A549 (cell line): ENCODE measurements around the gene CUL9. TPM values are rescaled to one million over a fixed set of nuclear protein-coding genes. Genes with fewer than 3 reads are reported as not detected.

Source experiments
- ATAC-seq, 2 experiments: fragments of 200-7000 bp in 1 of 2; fragments of >200 bp in 1 of 2; cut with Nextera tagmentation in 1 of 2; cut with Tn5 transposase in 1 of 2; 3 replicates each; pipeline versions ENCODE4 v1.8.0 to v1.9.1; 2018 to 2020; ENCODE audit warnings: mild to moderate bottlenecking in 1 of 2, moderate library complexity in 1 of 2
- CTCF ChIA-PET: fragments of 300-600 bp; sonication (Branson Sonifier 250); formaldehyde crosslinking; extraction: SDS; loops from one replicate; lab custom pipeline; 2021; ENCODE audit warnings: antibody characterized with exemption, inconsistent platforms; lab: Yijun Ruan, JAX
- POLR2A ChIA-PET: fragments of 350-600 bp; formaldehyde crosslinking; extraction: SDS; loops from one replicate; lab custom pipeline; 2021; ENCODE audit warnings: antibody characterized with exemption, inconsistent platforms; lab: Yijun Ruan, JAX
- DNase-seq, 2 experiments: peaks; one replicate each; pipeline versions ENCODE4 v3.0.0 to v3.0.0-alpha.2; 2011 to 2016; ENCODE audit warnings: low read depth in 1 of 2, low spot score in 1 of 2
- FAIRE-seq: peaks from 2 replicates; lab custom pipeline; 2011; peaks lifted over from hg19 to GRCh38; lab: Jason Lieb, UNC
- H3K27ac ChIP-seq, 2 experiments: fragments of >200 bp; sonication (Bioruptor Twin); formaldehyde crosslinking; 3 replicates each; pipeline ENCODE4 v1.5.1; 2016 to 2017
- H3K4me1 ChIP-seq: fragments of >200 bp; sonication (Bioruptor Twin); formaldehyde crosslinking; 3 replicates; pipeline ENCODE4 v1.6.1; 2016
- H3K4me2 ChIP-seq: fragments of >200 bp; sonication (Bioruptor Twin); formaldehyde crosslinking; 3 replicates; pipeline ENCODE4 v1.6.1; 2016
- H3K4me3 ChIP-seq: fragments of >200 bp; sonication (Bioruptor Twin); formaldehyde crosslinking; 3 replicates; pipeline ENCODE4 v1.5.1; 2016
- H3K9me3 ChIP-seq: fragments of >200 bp; sonication (Bioruptor Twin); formaldehyde crosslinking; 3 replicates; pipeline ENCODE4 v1.6.1; 2016
- CHD2 ChIP-seq: fragments of 150-350 bp; IDR thresholded peaks from 2 replicates; pipeline ENCODE4 v1.6.1; 2014; ENCODE audit warnings: low read length; ENCODE audit not compliant: partially characterized antibody
- CHD4 ChIP-seq: fragments of 200-600 bp; sonication (generic); IDR thresholded peaks from 2 replicates; pipeline ENCODE4 v1.6.1; 2016; ENCODE audit warnings: antibody characterized with exemption, mild to moderate bottlenecking, borderline replicate concordance
- EHMT2 ChIP-seq: fragments of 200-600 bp; sonication (generic); IDR thresholded peaks from 2 replicates; pipeline ENCODE4 v1.6.1; 2016; ENCODE audit warnings: antibody characterized with exemption, low read depth, mild to moderate bottlenecking, moderate library complexity
- ELK1 ChIP-seq: fragments of 150-350 bp; IDR thresholded peaks from 2 replicates; pipeline ENCODE4 v1.6.1; 2014; ENCODE audit warnings: low read depth, mild to moderate bottlenecking, low read length
- FOSB ChIP-seq: fragments of 250-450 bp; sonication (Bioruptor Pico); IDR thresholded peaks from 2 replicates; pipeline ENCODE4 v1.5.0; 2020; ENCODE audit warnings: mild to moderate bottlenecking, moderate library complexity
- FOSL2 ChIP-seq, 2 experiments: fragments of 450-650 bp in 1 of 2; fragments of >200 bp in 1 of 2; sonication (Bioruptor Twin) in 1 of 2; formaldehyde crosslinking; IDR thresholded peaks; 2 replicates each; pipeline versions ENCODE4 v1.5.0 to v1.6.1; 2016 to 2020; ENCODE audit warnings: mild to moderate bottlenecking in 1 of 2, moderate library complexity in 1 of 2
- HEYL ChIP-seq: fragments of 250-450 bp; sonication (Bioruptor Pico); IDR thresholded peaks from 2 replicates; pipeline ENCODE4 v1.8.0; 2021; ENCODE audit warnings: mild to moderate bottlenecking, moderate library complexity
- HMGXB4 ChIP-seq: fragments of 250-450 bp; sonication (Bioruptor Pico); IDR thresholded peaks from 2 replicates; pipeline ENCODE4 v1.5.0; 2021; ENCODE audit warnings: mild to moderate bottlenecking, moderate library complexity, borderline replicate concordance
- HOXB13 ChIP-seq: fragments of 250-450 bp; sonication (Bioruptor Pico); IDR thresholded peaks from 2 replicates; pipeline ENCODE4 v1.5.0; 2020; ENCODE audit warnings: low read depth, mild to moderate bottlenecking, moderate library complexity
- JUNB ChIP-seq: fragments of >200 bp; sonication (Bioruptor Twin); formaldehyde crosslinking; IDR thresholded peaks from 2 replicates; pipeline ENCODE4 v1.6.1; 2016
- MAX ChIP-seq: IDR thresholded peaks from 2 replicates; pipeline ENCODE4 v1.6.1; 2012
- MAZ ChIP-seq: fragments of 150-350 bp; IDR thresholded peaks from 2 replicates; pipeline ENCODE4 v1.6.1; 2014; ENCODE audit warnings: antibody characterized with exemption, low read depth, low read length, borderline replicate concordance
- MYC ChIP-seq: IDR thresholded peaks from 2 replicates; pipeline ENCODE4 v1.6.1; 2012; ENCODE audit warnings: mild to moderate bottlenecking, inconsistent platforms, low read length, improper control_type of control experiment, borderline replicate concordance
- NFE2L2 ChIP-seq: fragments of 150-350 bp; conservative IDR thresholded peaks from 2 replicates; pipeline ENCODE4 v1.6.1; 2014; ENCODE audit warnings: low read length
- NR3C1 ChIP-seq: fragments of >200 bp; sonication (Bioruptor Twin); formaldehyde crosslinking; IDR thresholded peaks from 3 replicates; pipeline ENCODE4 v1.6.1; 2017
- PHF8 ChIP-seq: fragments of 200-600 bp; sonication (generic); IDR thresholded peaks from 2 replicates; pipeline ENCODE4 v1.6.1; 2016; ENCODE audit warnings: low read depth, mild to moderate bottlenecking, antibody characterized with exemption, moderate library complexity, borderline replicate concordance
- RARB ChIP-seq: fragments of 250-450 bp; sonication (Bioruptor Pico); IDR thresholded peaks from 2 replicates; pipeline ENCODE4 v1.8.0; 2021; ENCODE audit warnings: mild to moderate bottlenecking, moderate library complexity
- RFX5 ChIP-seq: fragments of 450-650 bp; IDR thresholded peaks from 2 replicates; pipeline ENCODE4 v1.7.1; 2014; ENCODE audit warnings: antibody characterized with exemption, mild to moderate bottlenecking, moderate library complexity
- SREBF2 ChIP-seq: fragments of 450-650 bp; IDR thresholded peaks from 2 replicates; pipeline ENCODE4 v1.6.1; 2014; ENCODE audit warnings: mild to moderate bottlenecking, moderate library complexity
- USF2 ChIP-seq: fragments of 450-650 bp; IDR thresholded peaks from 2 replicates; pipeline ENCODE4 v1.6.1; 2014; ENCODE audit warnings: antibody characterized with exemption
- ZNF302 ChIP-seq: fragments of 250-450 bp; sonication (Bioruptor Pico); IDR thresholded peaks from 2 replicates; pipeline ENCODE4 v1.9.0; 2021; ENCODE audit warnings: inconsistent platforms, mild to moderate bottlenecking, moderate library complexity
- WGBS: methylation state at CpG from one replicate; pipeline ENCODE4 v1.1.6; 2017; ENCODE audit errors: missing lambda C conversion rate; 5-methylcytosine and 5-hydroxymethylcytosine counted together
- polyA plus RNA-seq, 4 experiments: library from polyadenylated mRNA; depleted of rRNA in 3 of 4; stranded (reverse); fragments of >200 nt; fragmentation: RNase III in 1 of 4; extraction: RNeasy Plus Mini Kit Qiagen cat#74134 plus additional on column Dnase treatment in 1 of 4; gene quantifications; 2 replicates in 3 of 4; 3 replicates in 1 of 4; pipeline ENCODE4 v1.2.3, GENCODE V29; 2011 to 2017

Gene CUL9
- polyA plus RNA-seq, 2 of the 4 experiments (the other 2 are of a cell fraction), result 11.3 to 12.5 TPM

GRCh38 chr6:43258807-43259686, 77.1 kb downstream of the CUL9 start (continued):
- no peak for TF ChIP-seq USF2

GRCh38 chr6:43260791-43261190, 78.8 kb downstream of the CUL9 start:
- DNase-seq (no peak), FAIRE-seq (no peak), ATAC-seq (no peak)
- TF ChIP-seq FOSL2 (IDR thresholded peaks at IDR 0.05) (no peak), FOSL2 (CRISPR knock-in tag; IDR thresholded peaks at IDR 0.05) (no peak), MYC (no peak), PHF8 (no peak), MAX (no peak), HMGXB4 (CRISPR knock-in tag) (no peak), CHD2 (no peak), HOXB13 (CRISPR knock-in tag) (no peak), MAZ (no peak), NFE2L2 (no peak), FOSB (no peak), JUNB (no peak), ELK1 (no peak)
- H3K27ac ChIP-seq, result no peak overlapping the region
- H3K4me2 ChIP-seq, result no peak overlapping the region
- WGBS, result 56% methylated on average over 4 of the region's 4 CpGs
- H3K4me3 ChIP-seq, result no peak overlapping the region
- ChIA-PET CTCF (interaction anchor here (1.5 to 3.1 kb wide), 2 partner anchors 74 to 115 kb away, joined by 3 to 18 read pairs; no protein-coding TSS in a partner anchor), POLR2A (no interaction called here)
- no peaks in the 10 kb centered on the region for H3K9me3 ChIP-seq
- H3K4me1 ChIP-seq, result no peaks in the 10 kb centered on the region

- Histone ChIP-seq H3K4me1 (no peaks in the 10 kb centered on the region), H3K27ac (no peak overlapping the region), H3K4me2 (no peak overlapping the region), H3K9me3 (no peaks in the 10 kb centered on the region), H3K4me3 (no peak overlapping the region)
- FAIRE-seq (no peak), ATAC-seq (no peak), DNase-seq (no peak)
- POLR2A ChIA-PET, result no interaction called here
- TF ChIP-seq ZNF302 (CRISPR knock-in tag) (no peak), NR3C1 (no peak), RARB (no peak), CHD2 (no peak), CHD4 (no peak), RFX5 (no peak), SREBF2 (no peak), USF2 (no peak), EHMT2 (no peak), HEYL (no peak)
- CTCF ChIA-PET, result interaction anchor here (0.5 to 3.1 kb wide), 5 partner anchors 8 to 160 kb away, joined by 3 to 18 read pairs (median 5); no protein-coding TSS in a partner anchor
- 45% methylated on average over 5 of the region's 5 CpGs for WGBS
These were observed 79.2 kb downstream of the CUL9 start for GRCh38 chr6:43261198-43261597.
